HepG2 (cell line): ENCODE results near the gene SMG5. TPM values are rescaled to one million over a fixed set of nuclear protein-coding genes. Genes with fewer than 3 reads are reported as not detected.

Source experiments
- ATAC-seq: fragments of 200-7000 bp; cut with Tn5 transposase; 3 replicates; pipeline ENCODE4 v1.9.1; 2020; ENCODE audit warnings: mild to moderate bottlenecking, moderate library complexity
- BruUV-seq: library from RNA; stranded (reverse); fragments of 400-500 nt; replicated peaks from 2 replicates; lab custom pipeline; 2021; lab: Mats Ljungman, UMichigan
- CTCF ChIA-PET: fragments of 300-600 bp; formaldehyde crosslinking; extraction: SDS; loops from one replicate; lab custom pipeline; 2021; ENCODE audit warnings: low total read pairs, inconsistent platforms, low intra/inter-chr PET ratio; lab: Yijun Ruan, JAX
- POLR2A ChIA-PET: fragments of 350-600 bp; sonication (Branson Sonifier 250); formaldehyde crosslinking; loops from one replicate; lab custom pipeline; 2020; ENCODE audit warnings: antibody characterized with exemption, inconsistent platforms; lab: Yijun Ruan, JAX
- DNase-seq: peaks from one replicate; pipeline ENCODE4 v3.0.0-alpha.2; 2015; ENCODE audit warnings: low spot score
- FAIRE-seq: peaks from 3 replicates; lab custom pipeline; 2011; peaks lifted over from hg19 to GRCh38; lab: Jason Lieb, UNC
- H2AFZ ChIP-seq: one replicate; pipeline ENCODE4 v1.6.1; 2011; ENCODE audit warnings: low read length, inconsistent platforms
- H3K27ac ChIP-seq: fragments of 300-600 bp; 3 replicates; pipeline ENCODE4 v1.8.0; 2011; ENCODE audit warnings: mixed run types, mild to moderate bottlenecking, mixed read lengths, low read length, inconsistent platforms; ENCODE audit not compliant: insufficient read depth; ENCODE audit errors: extremely low read length
- H3K27me3 ChIP-seq, 2 experiments: fragments of 200-600 bp in 1 of 2; 2 replicates in 1 of 2; 3 replicates in 1 of 2; pipeline versions ENCODE4 v1.6.0 to v1.8.0; 2011; ENCODE audit warnings: low read length in 2 of 2, mild to moderate bottlenecking in 2 of 2, moderate library complexity in 2 of 2, inconsistent platforms in 1 of 2; ENCODE audit not compliant: insufficient read depth in 2 of 2, control insufficient read depth in 1 of 2
- H3K36me3 ChIP-seq, 2 experiments: fragments of 200-600 bp in 1 of 2; replicated peaks in 1 of 2; 2 replicates in 1 of 2; 3 replicates in 1 of 2; pipeline versions ENCODE4 v1.5.1 to v1.8.0; 2011; ENCODE audit warnings: low read length in 2 of 2, inconsistent platforms in 1 of 2; ENCODE audit not compliant: insufficient read depth in 2 of 2, control insufficient read depth in 1 of 2
- H3K4me1 ChIP-seq: 2 replicates; pipeline ENCODE4 v1.5.1; 2012; ENCODE audit warnings: low read length, inconsistent platforms; ENCODE audit not compliant: insufficient read depth
- H3K4me2 ChIP-seq: 2 replicates; pipeline ENCODE4 v1.6.0; 2011; ENCODE audit warnings: low read depth, low read length, inconsistent platforms
- H3K4me3 ChIP-seq, 3 experiments: fragments of 200-600 bp in 1 of 3; sonication (generic), shearing (Covaris generic) in 1 of 3; replicated peaks in 1 of 3; 2 replicates each; pipeline ENCODE4 v1.5.1; 2011 to 2016; ENCODE audit warnings: low read length in 3 of 3, inconsistent platforms in 2 of 3, low read depth in 2 of 3, mild to moderate bottlenecking in 2 of 3, control low read depth in 1 of 3, mixed read lengths in 1 of 3; ENCODE audit not compliant: insufficient read depth in 1 of 3
- H3K79me2 ChIP-seq: one replicate; pipeline ENCODE4 v1.6.1; 2011; ENCODE audit warnings: low read length, inconsistent platforms; ENCODE audit not compliant: insufficient read depth
- H3K9ac ChIP-seq: 2 replicates; pipeline ENCODE4 v1.6.0; 2011; ENCODE audit warnings: mild to moderate bottlenecking, low read depth, low read length, inconsistent platforms; ENCODE audit not compliant: insufficient read depth
- H3K9me3 ChIP-seq: 2 replicates; pipeline ENCODE4 v1.5.1; 2012; ENCODE audit warnings: mild to moderate bottlenecking, low read length
- H4K20me1 ChIP-seq: 2 replicates; pipeline ENCODE4 v1.6.0; 2011; ENCODE audit warnings: inconsistent platforms, mild to moderate bottlenecking, low read length, moderate library complexity; ENCODE audit not compliant: insufficient read depth
- MYNN ChIP-seq: sonication (generic); formaldehyde crosslinking; IDR thresholded peaks from 2 replicates; pipeline ENCODE4 v1.4.0; 2020; ENCODE audit warnings: mild to moderate bottlenecking, low read depth, missing genetic modification reagents
- PTBP1 ChIP-seq: fragments of 200-400 bp; formaldehyde crosslinking; IDR thresholded peaks from 2 replicates; pipeline ENCODE4 v1.6.1; 2018; ENCODE audit warnings: low read length, low read depth; ENCODE audit not compliant: poor library complexity, severe bottlenecking
- STAG1 ChIP-seq: sonication (generic); formaldehyde crosslinking; IDR thresholded peaks from 2 replicates; pipeline ENCODE4 v1.4.0; 2020; ENCODE audit warnings: missing genetic modification reagents
- YEATS2 ChIP-seq: sonication (generic); formaldehyde crosslinking; IDR thresholded peaks from 2 replicates; pipeline ENCODE4 v1.4.0; 2020; ENCODE audit warnings: missing genetic modification reagents, borderline replicate concordance
- ZBTB38 ChIP-seq: sonication (generic); formaldehyde crosslinking; IDR thresholded peaks from 2 replicates; pipeline ENCODE4 v1.5.1; 2020; ENCODE audit warnings: mild to moderate bottlenecking, missing genetic modification reagents
- ZFP90 ChIP-seq: sonication (generic); formaldehyde crosslinking; IDR thresholded peaks from 2 replicates; pipeline ENCODE4 v1.8.0; 2022; ENCODE audit warnings: missing genetic modification reagents, mild to moderate bottlenecking, inconsistent platforms, borderline replicate concordance
- WGBS: methylation state at CpG from one replicate; pipeline ENCODE4 v1.1.6; 2017; ENCODE audit warnings: low lambda C conversion rate; 5-methylcytosine and 5-hydroxymethylcytosine counted together
- in situ Hi-C: cut with HindIII; loops from 2 replicates; pipeline ENCODE4 v1.10.0; 2017; ENCODE audit warnings: low pct_unique_long_range_greater_than_20kb; ENCODE audit not compliant: extremely low pct_ligation_motif_present
- intact Hi-C: fragments of 100-400 bp; cut with micrococcal nuclease; formaldehyde crosslinking; loops from one replicate; pipeline ENCODE4 v1.10.0; 2022; ENCODE audit not compliant: unreplicated experiment
- polyA plus RNA-seq, 8 experiments: library from polyadenylated mRNA; depleted of rRNA in 3 of 8; stranded (reverse) in 7 of 8; unstranded in 1 of 8; fragments of >200 nt; fragmentation: Illumina TruSeq in 4 of 8; extraction: Trizol in 4 of 8; gene quantifications; 2 replicates each; pipeline versions ENCODE4 v1.2.1 to v1.2.3, GENCODE V29; 2011 to 2016; ENCODE audit warnings: low read depth in 4 of 8, missing spikeins in 1 of 8, mixed read lengths in 1 of 8; ENCODE audit not compliant: insufficient read depth in 1 of 8
- total RNA-seq, 5 experiments: library from RNA; depleted of rRNA; stranded (reverse); fragments of >200 nt; fragmentation: Illumina TruSeq; extraction: Trizol; gene quantifications; 2 replicates each; pipeline ENCODE4 v1.2.3, GENCODE V29; 2016; ENCODE audit warnings: low read depth in 1 of 5
- TF ChIP-seq, protein P1 (sequence below): sonication (generic); formaldehyde crosslinking; IDR thresholded peaks from 2 replicates; pipeline ENCODE4 v1.5.0; 2020; ENCODE audit warnings: missing genetic modification reagents
- TF ChIP-seq, protein P2 (sequence below): sonication (generic); formaldehyde crosslinking; IDR thresholded peaks from 2 replicates; pipeline ENCODE4 v1.4.0; 2020; ENCODE audit warnings: missing genetic modification reagents
- TF ChIP-seq, protein P3 (sequence below): sonication (generic); formaldehyde crosslinking; IDR thresholded peaks from 2 replicates; pipeline ENCODE4 v1.8.1; 2023; ENCODE audit warnings: missing genetic modification reagents, mild to moderate bottlenecking, borderline replicate concordance
- TF ChIP-seq, protein P4 (sequence below): sonication (generic); formaldehyde crosslinking; IDR thresholded peaks from 2 replicates; pipeline ENCODE4 v1.5.1; 2020; ENCODE audit warnings: mild to moderate bottlenecking, missing genetic modification reagents, borderline replicate concordance
- TF ChIP-seq, protein P5 (sequence below): sonication (generic); formaldehyde crosslinking; IDR thresholded peaks from 2 replicates; pipeline ENCODE4 v1.4.0; 2020; ENCODE audit warnings: mild to moderate bottlenecking, missing genetic modification reagents
- TF ChIP-seq, protein P6 (sequence below): sonication (generic); formaldehyde crosslinking; IDR thresholded peaks from 2 replicates; pipeline ENCODE4 v1.4.0; 2020; ENCODE audit warnings: missing genetic modification reagents, mild to moderate bottlenecking, borderline replicate concordance

SMG5 gene
- total and polyA plus RNA-seq, 2 of the 13 experiments (the other 11 are each of a cell fraction or from before 2014, with no cell fraction given), result 50.5 to 84.0 TPM

DNA sequence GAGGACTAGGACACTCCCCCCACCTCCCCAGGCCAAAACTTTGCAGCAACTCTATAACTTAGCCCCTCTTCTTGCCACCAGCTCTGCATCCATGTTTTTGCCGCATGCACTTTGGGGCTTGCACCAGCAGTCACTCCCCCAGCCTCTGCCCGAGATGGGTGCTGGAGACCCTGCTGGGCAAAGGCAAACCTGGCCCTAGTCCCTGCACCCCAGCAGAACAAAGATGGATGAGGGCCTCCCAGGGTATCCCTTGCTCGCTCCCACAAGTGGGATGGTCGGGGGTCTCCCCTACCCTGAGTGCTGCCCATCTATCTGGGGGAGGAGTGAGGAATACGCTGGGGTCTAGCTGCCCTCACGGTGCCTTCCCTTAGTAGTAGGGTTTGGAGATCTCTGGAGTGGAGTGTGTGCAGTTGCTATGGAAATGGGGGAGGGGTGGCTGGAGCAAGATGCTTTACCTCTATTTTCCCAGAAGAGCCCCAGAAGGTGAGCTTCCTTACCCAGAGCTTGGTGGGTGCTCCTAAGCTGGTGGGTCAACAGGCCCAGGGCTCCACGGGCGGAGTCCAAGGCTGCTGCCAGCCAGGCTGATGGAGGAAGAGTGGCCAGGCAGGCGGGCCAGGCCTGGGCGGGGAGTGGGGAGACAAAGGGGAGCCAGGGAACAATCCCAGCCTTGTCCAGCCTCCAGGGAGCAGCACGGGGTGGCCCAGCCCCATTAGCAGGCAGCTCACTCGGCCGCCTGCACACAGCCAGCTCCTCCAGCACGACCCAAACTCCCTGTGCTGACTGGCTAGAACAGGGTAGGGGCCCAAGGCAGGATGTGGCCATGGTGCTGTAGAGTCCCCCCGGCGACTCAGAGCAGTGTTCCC lies 34.9 kb downstream of the SMG5 start, which contains the start of gene PAQR6:
TSS of gene PAQR6 (minus strand) at position 597 of the 863 bp plus-strand sequence. CDS start 1,325 bp downstream, outside the sequence.
- peaks cover 17 to 33% of the 10 kb centered on the region in 2 experiments; a peak in 4 of 5 replicates for H3K36me3 ChIP-seq
- no peak within 1 kb of the TSS for H3K9ac ChIP-seq
- H3K27ac ChIP-seq, result peak within 1 kb of the TSS; percentile 58
- FAIRE-seq, result no peak
- H3K4me1 ChIP-seq, result peaks cover 34% of the 10 kb centered on the region
- no peaks in the 10 kb centered on the region for H4K20me1 ChIP-seq
- no peak within 1 kb of the TSS for H3K4me3 ChIP-seq
- peak; percentile 68 for ATAC-seq
- no peaks in the 10 kb centered on the region for H3K9me3 ChIP-seq
- H2AFZ ChIP-seq, result no peak within 1 kb of the TSS
- WGBS, result 62% methylated on average over 5 of the region's 16 CpGs
- ChIA-PET POLR2A (interaction anchor here (0.6 to 2.4 kb wide), 7 partner anchors 10 to 139 kb away, joined by 3 to 9 read pairs (median 4); partner anchors contain the start of genes PMF1 and SMG5), CTCF (no interaction called here)
- BruUV-seq, result no TSS peak
- in situ Hi-C loops, result no loop called here
- H3K79me2 ChIP-seq, result no peaks in the 10 kb centered on the region
- no peaks in the 10 kb centered on the region for H3K27me3 ChIP-seq
- H3K4me2 ChIP-seq, result peak within 1 kb of the TSS; percentile 27; the same call in 1 of the 2 replicates
- peak; percentile 53 for DNase-seq
- intact Hi-C loops, result no loop called here
- TF ChIP-seq ZBTB38 (CRISPR knock-in tag) (no peak), YEATS2 (CRISPR knock-in tag) (no peak), PTBP1 (no peak), STAG1 (0 out of 2 replicates have a peak, but pooled peaks have one; percentile 9), MYNN (CRISPR knock-in tag) (no peak), ZFP90 (CRISPR knock-in tag) (no peak)
- TF ChIP-seq, protein P1, sequence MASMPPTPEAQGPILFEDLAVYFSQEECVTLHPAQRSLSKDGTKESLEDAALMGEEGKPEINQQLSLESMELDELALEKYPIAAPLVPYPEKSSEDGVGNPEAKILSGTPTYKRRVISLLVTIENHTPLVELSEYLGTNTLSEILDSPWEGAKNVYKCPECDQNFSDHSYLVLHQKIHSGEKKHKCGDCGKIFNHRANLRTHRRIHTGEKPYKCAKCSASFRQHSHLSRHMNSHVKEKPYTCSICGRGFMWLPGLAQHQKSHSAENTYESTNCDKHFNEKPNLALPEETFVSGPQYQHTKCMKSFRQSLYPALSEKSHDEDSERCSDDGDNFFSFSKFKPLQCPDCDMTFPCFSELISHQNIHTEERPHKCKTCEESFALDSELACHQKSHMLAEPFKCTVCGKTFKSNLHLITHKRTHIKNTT (CRISPR knock-in tag), result no peak
- TF ChIP-seq, protein P2, sequence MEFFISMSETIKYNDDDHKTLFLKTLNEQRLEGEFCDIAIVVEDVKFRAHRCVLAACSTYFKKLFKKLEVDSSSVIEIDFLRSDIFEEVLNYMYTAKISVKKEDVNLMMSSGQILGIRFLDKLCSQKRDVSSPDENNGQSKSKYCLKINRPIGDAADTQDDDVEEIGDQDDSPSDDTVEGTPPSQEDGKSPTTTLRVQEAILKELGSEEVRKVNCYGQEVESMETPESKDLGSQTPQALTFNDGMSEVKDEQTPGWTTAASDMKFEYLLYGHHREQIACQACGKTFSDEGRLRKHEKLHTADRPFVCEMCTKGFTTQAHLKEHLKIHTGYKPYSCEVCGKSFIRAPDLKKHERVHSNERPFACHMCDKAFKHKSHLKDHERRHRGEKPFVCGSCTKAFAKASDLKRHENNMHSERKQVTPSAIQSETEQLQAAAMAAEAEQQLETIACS (CRISPR knock-in tag), result no peak
- TF ChIP-seq, protein P3, sequence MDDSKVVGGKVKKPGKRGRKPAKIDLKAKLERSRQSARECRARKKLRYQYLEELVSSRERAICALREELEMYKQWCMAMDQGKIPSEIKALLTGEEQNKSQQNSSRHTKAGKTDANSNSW (CRISPR knock-in tag), result no peak
- TF ChIP-seq, protein P4, sequence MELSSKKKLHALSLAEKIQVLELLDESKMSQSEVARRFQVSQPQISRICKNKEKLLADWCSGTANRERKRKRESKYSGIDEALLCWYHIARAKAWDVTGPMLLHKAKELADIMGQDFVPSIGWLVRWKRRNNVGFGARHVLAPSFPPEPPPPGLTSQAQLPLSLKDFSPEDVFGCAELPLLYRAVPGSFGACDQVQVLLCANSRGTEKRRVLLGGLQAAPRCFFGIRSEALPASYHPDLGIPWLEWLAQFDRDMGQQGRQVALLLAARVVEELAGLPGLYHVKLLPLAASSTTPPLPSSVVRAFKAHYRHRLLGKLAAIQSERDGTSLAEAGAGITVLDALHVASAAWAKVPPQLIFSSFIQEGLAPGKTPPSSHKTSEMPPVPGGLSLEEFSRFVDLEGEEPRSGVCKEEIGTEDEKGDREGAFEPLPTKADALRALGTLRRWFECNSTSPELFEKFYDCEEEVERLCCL (CRISPR knock-in tag), result no peak
- TF ChIP-seq, protein P5, sequence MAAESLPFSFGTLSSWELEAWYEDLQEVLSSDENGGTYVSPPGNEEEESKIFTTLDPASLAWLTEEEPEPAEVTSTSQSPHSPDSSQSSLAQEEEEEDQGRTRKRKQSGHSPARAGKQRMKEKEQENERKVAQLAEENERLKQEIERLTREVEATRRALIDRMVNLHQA (CRISPR knock-in tag), result no peak
- TF ChIP-seq, protein P6, sequence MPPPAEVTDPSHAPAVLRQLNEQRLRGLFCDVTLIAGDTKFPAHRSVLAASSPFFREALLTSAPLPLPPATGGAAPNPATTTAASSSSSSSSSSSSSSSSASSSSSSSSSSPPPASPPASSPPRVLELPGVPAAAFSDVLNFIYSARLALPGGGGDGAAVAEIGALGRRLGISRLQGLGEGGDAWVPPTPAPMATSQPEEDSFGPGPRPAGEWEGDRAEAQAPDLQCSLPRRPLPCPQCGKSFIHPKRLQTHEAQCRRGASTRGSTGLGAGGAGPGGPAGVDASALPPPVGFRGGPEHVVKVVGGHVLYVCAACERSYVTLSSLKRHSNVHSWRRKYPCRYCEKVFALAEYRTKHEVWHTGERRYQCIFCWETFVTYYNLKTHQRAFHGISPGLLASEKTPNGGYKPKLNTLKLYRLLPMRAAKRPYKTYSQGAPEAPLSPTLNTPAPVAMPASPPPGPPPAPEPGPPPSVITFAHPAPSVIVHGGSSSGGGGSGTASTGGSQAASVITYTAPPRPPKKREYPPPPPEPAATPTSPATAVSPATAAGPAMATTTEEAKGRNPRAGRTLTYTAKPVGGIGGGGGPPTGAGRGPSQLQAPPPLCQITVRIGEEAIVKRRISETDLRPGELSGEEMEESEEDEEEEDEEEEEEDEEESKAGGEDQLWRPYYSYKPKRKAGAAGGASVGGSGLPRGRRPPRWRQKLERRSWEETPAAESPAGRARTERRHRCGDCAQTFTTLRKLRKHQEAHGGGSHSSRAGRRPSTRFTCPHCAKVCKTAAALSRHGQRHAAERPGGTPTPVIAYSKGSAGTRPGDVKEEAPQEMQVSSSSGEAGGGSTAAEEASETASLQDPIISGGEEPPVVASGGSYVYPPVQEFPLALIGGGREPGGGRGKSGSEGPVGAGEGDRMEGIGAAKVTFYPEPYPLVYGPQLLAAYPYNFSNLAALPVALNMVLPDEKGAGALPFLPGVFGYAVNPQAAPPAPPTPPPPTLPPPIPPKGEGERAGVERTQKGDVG, result no peak
